ENCODE measurements around the gene PGM2. TPM values are rescaled to one million over a fixed set of nuclear protein-coding genes. Genes with fewer than 3 reads are reported as not detected.
A peak's percentile ranks its signal among the peaks of the same experiment; 100 is the strongest.

Gene PGM2
- polyA plus RNA-seq, 1 donor from 2014 or later: 9.3 TPM

DNA sequence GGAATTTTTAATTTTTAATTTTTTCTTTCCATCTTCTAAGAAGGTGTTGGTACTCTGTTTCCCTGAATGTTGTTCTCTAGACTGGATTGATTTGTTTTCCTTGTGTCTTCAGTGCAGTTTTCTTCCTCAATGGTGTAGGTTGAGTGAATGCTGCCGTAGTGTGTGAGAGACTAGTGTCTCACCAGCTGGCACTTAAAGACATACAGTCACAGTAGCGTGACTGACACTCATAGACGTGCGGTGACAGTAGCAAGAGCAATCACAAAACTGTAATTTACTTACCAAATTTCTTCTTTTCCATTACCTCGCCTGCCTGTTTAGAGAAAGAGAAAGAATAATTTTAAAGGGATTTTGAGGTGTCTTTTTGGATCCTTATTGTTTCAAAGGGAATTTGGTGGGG lies 21.4 kb upstream of the PGM2 start:
- H3K27me3 ChIP-seq (ENCODE audit: insufficient read depth, low read depth, low read length): no peaks in the 10 kb centered on the region
- H4K20me1 ChIP-seq (ENCODE audit: insufficient read depth): no peaks in the 10 kb centered on the region
- H3K79me2 ChIP-seq (replicated peaks; ENCODE audit: insufficient read depth, low read length): no peaks in the 10 kb centered on the region
- TF ChIP-seq SMC3 (conservative IDR thresholded peaks at IDR 0.05; ENCODE audit: poor library complexity) (no peak), TAF1 (IDR thresholded peaks at IDR 0.05; ENCODE audit: low read depth) (no peak), POLR2AphosphoS5 (IDR thresholded peaks at IDR 0.05) (peak; percentile 40), EP300 (conservative IDR thresholded peaks at IDR 0.05; ENCODE audit: poor library complexity, severe bottlenecking) (peak; percentile 65), RAD21 (conservative IDR thresholded peaks at IDR 0.05) (no peak), MXI1 (conservative IDR thresholded peaks at IDR 0.05; ENCODE audit: poor library complexity, severe bottlenecking) (no peak)
- TF ChIP-seq, protein P1, sequence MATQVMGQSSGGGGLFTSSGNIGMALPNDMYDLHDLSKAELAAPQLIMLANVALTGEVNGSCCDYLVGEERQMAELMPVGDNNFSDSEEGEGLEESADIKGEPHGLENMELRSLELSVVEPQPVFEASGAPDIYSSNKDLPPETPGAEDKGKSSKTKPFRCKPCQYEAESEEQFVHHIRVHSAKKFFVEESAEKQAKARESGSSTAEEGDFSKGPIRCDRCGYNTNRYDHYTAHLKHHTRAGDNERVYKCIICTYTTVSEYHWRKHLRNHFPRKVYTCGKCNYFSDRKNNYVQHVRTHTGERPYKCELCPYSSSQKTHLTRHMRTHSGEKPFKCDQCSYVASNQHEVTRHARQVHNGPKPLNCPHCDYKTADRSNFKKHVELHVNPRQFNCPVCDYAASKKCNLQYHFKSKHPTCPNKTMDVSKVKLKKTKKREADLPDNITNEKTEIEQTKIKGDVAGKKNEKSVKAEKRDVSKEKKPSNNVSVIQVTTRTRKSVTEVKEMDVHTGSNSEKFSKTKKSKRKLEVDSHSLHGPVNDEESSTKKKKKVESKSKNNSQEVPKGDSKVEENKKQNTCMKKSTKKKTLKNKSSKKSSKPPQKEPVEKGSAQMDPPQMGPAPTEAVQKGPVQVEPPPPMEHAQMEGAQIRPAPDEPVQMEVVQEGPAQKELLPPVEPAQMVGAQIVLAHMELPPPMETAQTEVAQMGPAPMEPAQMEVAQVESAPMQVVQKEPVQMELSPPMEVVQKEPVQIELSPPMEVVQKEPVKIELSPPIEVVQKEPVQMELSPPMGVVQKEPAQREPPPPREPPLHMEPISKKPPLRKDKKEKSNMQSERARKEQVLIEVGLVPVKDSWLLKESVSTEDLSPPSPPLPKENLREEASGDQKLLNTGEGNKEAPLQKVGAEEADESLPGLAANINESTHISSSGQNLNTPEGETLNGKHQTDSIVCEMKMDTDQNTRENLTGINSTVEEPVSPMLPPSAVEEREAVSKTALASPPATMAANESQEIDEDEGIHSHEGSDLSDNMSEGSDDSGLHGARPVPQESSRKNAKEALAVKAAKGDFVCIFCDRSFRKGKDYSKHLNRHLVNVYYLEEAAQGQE (IDR thresholded peaks at IDR 0.05; ENCODE audit: borderline replicate concordance): no peak
- H3K9me3 ChIP-seq (ENCODE audit: low read length): no peaks in the 10 kb centered on the region
- H2AFZ ChIP-seq (ENCODE audit: low read depth, low read length): no peak overlapping the region
- H3F3A ChIP-seq (ENCODE audit: insufficient read depth, low read length, poor library complexity, severe bottlenecking): no peaks in the 10 kb centered on the region
- H3K27ac ChIP-seq (ENCODE audit: low read length): no peak overlapping the region
- H3K9me2 ChIP-seq (ENCODE audit: insufficient read depth, low read length): no peaks in the 10 kb centered on the region
- H3K9ac ChIP-seq (ENCODE audit: low read length): no peak overlapping the region
- no peak overlapping the region for H3K4me3 ChIP-seq (ENCODE audit: low read length)
- H3K4me2 ChIP-seq (ENCODE audit: low read length): no peak overlapping the region
- no peaks in the 10 kb centered on the region for H3K36me3 ChIP-seq (ENCODE audit: insufficient read depth, low read length)

DNA sequence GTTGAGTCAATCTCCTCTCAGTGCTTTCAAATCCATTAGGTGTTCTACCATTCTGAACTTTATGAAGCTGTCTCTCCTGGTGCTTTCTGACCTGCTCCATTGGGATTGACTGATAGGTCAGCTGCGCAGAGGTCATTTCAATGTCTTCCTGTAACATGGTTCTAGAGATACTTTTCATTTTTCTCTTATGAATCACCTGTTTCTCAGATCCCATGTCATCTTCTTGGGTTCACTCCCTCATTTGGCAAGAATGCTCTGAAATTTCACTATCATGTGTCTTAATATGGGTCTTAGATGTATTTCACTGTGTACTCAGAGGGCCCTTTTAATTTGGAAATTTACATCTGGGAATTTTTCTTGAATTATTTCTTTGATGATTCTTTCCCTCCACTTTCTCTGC lies 13.8 kb upstream of the PGM2 start:
- no peaks in the 10 kb centered on the region for H3K9me2 ChIP-seq (ENCODE audit: insufficient read depth, low read length)
- no peaks in the 10 kb centered on the region for H3K36me3 ChIP-seq (ENCODE audit: insufficient read depth, low read length)
- H3K9me3 ChIP-seq (ENCODE audit: low read length): no peaks in the 10 kb centered on the region
- H4K20me1 ChIP-seq (ENCODE audit: insufficient read depth): no peaks in the 10 kb centered on the region
- no peak for TF ChIP-seq TAF1 (IDR thresholded peaks at IDR 0.05; ENCODE audit: low read depth)
- no peak for TF ChIP-seq EZH2 (IDR thresholded peaks at IDR 0.05; ENCODE audit: borderline replicate concordance, insufficient read depth, low read length, poor library complexity, severe bottlenecking)
- TF ChIP-seq, protein P2, sequence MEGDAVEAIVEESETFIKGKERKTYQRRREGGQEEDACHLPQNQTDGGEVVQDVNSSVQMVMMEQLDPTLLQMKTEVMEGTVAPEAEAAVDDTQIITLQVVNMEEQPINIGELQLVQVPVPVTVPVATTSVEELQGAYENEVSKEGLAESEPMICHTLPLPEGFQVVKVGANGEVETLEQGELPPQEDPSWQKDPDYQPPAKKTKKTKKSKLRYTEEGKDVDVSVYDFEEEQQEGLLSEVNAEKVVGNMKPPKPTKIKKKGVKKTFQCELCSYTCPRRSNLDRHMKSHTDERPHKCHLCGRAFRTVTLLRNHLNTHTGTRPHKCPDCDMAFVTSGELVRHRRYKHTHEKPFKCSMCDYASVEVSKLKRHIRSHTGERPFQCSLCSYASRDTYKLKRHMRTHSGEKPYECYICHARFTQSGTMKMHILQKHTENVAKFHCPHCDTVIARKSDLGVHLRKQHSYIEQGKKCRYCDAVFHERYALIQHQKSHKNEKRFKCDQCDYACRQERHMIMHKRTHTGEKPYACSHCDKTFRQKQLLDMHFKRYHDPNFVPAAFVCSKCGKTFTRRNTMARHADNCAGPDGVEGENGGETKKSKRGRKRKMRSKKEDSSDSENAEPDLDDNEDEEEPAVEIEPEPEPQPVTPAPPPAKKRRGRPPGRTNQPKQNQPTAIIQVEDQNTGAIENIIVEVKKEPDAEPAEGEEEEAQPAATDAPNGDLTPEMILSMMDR (IDR thresholded peaks at IDR 0.05; ENCODE audit: poor library complexity, severe bottlenecking): no peak
- no peak for TF ChIP-seq RAD21 (conservative IDR thresholded peaks at IDR 0.05)
- no peak for TF ChIP-seq POLR2AphosphoS5 (IDR thresholded peaks at IDR 0.05)
- TF ChIP-seq, protein P1 (IDR thresholded peaks at IDR 0.05; ENCODE audit: borderline replicate concordance): no peak
- no peak for TF ChIP-seq EP300 (conservative IDR thresholded peaks at IDR 0.05; ENCODE audit: poor library complexity, severe bottlenecking)
- no peak for TF ChIP-seq MXI1 (conservative IDR thresholded peaks at IDR 0.05; ENCODE audit: poor library complexity, severe bottlenecking)
- TF ChIP-seq SMC3 (conservative IDR thresholded peaks at IDR 0.05; ENCODE audit: poor library complexity): no peak
- no peak overlapping the region for H3K4me2 ChIP-seq (ENCODE audit: low read length)
- no peaks in the 10 kb centered on the region for H3K79me2 ChIP-seq (replicated peaks; ENCODE audit: insufficient read depth, low read length)
- H3K4me3 ChIP-seq (ENCODE audit: low read length): no peak overlapping the region
- no peaks in the 10 kb centered on the region for H3F3A ChIP-seq (ENCODE audit: insufficient read depth, low read length, poor library complexity, severe bottlenecking)
- no peaks in the 10 kb centered on the region for H3K27me3 ChIP-seq (ENCODE audit: insufficient read depth, low read depth, low read length)
- no peak overlapping the region for H3K27ac ChIP-seq (ENCODE audit: low read length)
- no peak overlapping the region for H2AFZ ChIP-seq (ENCODE audit: low read depth, low read length)
- no peak overlapping the region for H3K9ac ChIP-seq (ENCODE audit: low read length)
